IMR-90 (cell line): ENCODE measurements around the gene TRPC4AP. TPM values are rescaled to one million over a fixed set of nuclear protein-coding genes. Genes with fewer than 3 reads are reported as not detected.

Experiments used
- ATAC-seq: fragments of 200-7000 bp; cut with Tn5 transposase; 2 replicates; pipeline ENCODE4 v1.9.1; 2020; ENCODE audit warnings: low read depth, mild to moderate bottlenecking, moderate library complexity
- BruUV-seq: library from RNA; stranded (reverse); fragments of 400-500 nt; replicated peaks from 2 replicates; lab custom pipeline; 2021; lab: Mats Ljungman, UMichigan
- CTCF ChIA-PET: fragments of 300-600 bp; formaldehyde crosslinking; extraction: SDS; loops from one replicate; lab custom pipeline; 2021; ENCODE audit warnings: antibody characterized with exemption; lab: Yijun Ruan, JAX
- POLR2A ChIA-PET: fragments of 300-600 bp; sonication (Branson Sonifier 250); formaldehyde crosslinking; loops from one replicate; lab custom pipeline; 2022; ENCODE audit warnings: antibody characterized with exemption; ENCODE audit not compliant: unreplicated experiment; lab: Charles Lee
- DNase-seq: peaks from one replicate; pipeline ENCODE4 v3.0.0; 2013
- H2AFZ ChIP-seq: replicated peaks from 2 replicates; pipeline ENCODE3; 2013; ENCODE audit warnings: low read length, mild to moderate bottlenecking; ENCODE audit not compliant: poor library complexity
- H2AK5ac ChIP-seq: 2 replicates; pipeline ENCODE4 v1.6.1; 2013; ENCODE audit warnings: low read depth, low read length, inconsistent platforms
- H2AK9ac ChIP-seq: replicated peaks from 2 replicates; pipeline ENCODE3; 2013; ENCODE audit warnings: mild to moderate bottlenecking, low read depth, low read length, moderate library complexity; ENCODE audit not compliant: poor library complexity
- H2BK120ac ChIP-seq: 2 replicates; pipeline ENCODE4 v1.6.1; 2013; ENCODE audit warnings: low read depth, low read length, inconsistent platforms
- H2BK15ac ChIP-seq: 3 replicates; pipeline ENCODE4 v1.6.1; 2013; ENCODE audit warnings: low read depth, low read length, inconsistent platforms
- H2BK20ac ChIP-seq: 2 replicates; pipeline ENCODE4 v1.6.1; 2013; ENCODE audit warnings: low read depth, mild to moderate bottlenecking, inconsistent platforms, low read length, moderate library complexity
- H2BK5ac ChIP-seq: 2 replicates; pipeline ENCODE4 v1.6.1; 2013; ENCODE audit warnings: mild to moderate bottlenecking, low read depth, low read length, inconsistent platforms; ENCODE audit not compliant: poor library complexity, severe bottlenecking
- H3K14ac ChIP-seq: replicated peaks from 2 replicates; pipeline ENCODE4 v1.6.1; 2013; ENCODE audit warnings: low read depth, low read length, inconsistent platforms
- H3K18ac ChIP-seq: 2 replicates; pipeline ENCODE4 v1.6.1; 2013; ENCODE audit warnings: low read depth, low read length, control low read depth
- H3K23ac ChIP-seq: 2 replicates; pipeline ENCODE4 v1.6.1; 2013; ENCODE audit warnings: low read depth, low read length, inconsistent platforms
- H3K27ac ChIP-seq: 2 replicates; pipeline ENCODE4 v1.5.1; 2013; ENCODE audit warnings: mild to moderate bottlenecking, control low read depth, low read length; ENCODE audit not compliant: insufficient read depth
- H3K27me3 ChIP-seq: 2 replicates; pipeline ENCODE4 v1.6.1; 2013; ENCODE audit warnings: low read length; ENCODE audit not compliant: control insufficient read depth, insufficient read depth
- H3K36me3 ChIP-seq: 2 replicates; pipeline ENCODE4 v1.6.1; 2013; ENCODE audit warnings: low read length, mixed read lengths; ENCODE audit not compliant: control insufficient read depth, insufficient read depth
- H3K4ac ChIP-seq: 2 replicates; pipeline ENCODE4 v1.6.1; 2013; ENCODE audit warnings: low read depth, low read length, inconsistent platforms
- H3K4me1 ChIP-seq: 2 replicates; pipeline ENCODE4 v1.6.1; 2013; ENCODE audit warnings: low read length, mixed read lengths; ENCODE audit not compliant: control insufficient read depth, insufficient read depth
- H3K4me2 ChIP-seq: 2 replicates; pipeline ENCODE4 v1.6.1; 2013; ENCODE audit warnings: low read depth, mild to moderate bottlenecking, control low read depth, low read length, moderate library complexity
- H3K4me3 ChIP-seq: 2 replicates; pipeline ENCODE4 v1.5.1; 2013; ENCODE audit warnings: low read depth, mild to moderate bottlenecking, control low read depth, low read length, moderate library complexity; ENCODE audit not compliant: insufficient read depth
- H3K56ac ChIP-seq: 2 replicates; pipeline ENCODE4 v1.6.1; 2013; ENCODE audit warnings: low read length, inconsistent platforms; ENCODE audit not compliant: insufficient read depth; ENCODE audit errors: extremely low read depth
- H3K79me1 ChIP-seq, 2 experiments: 2 replicates each; pipeline ENCODE4 v1.6.1; 2013; ENCODE audit warnings: low read length in 2 of 2, inconsistent platforms in 1 of 2, low read depth in 1 of 2
- H3K9ac ChIP-seq: 2 replicates; pipeline ENCODE4 v1.6.1; 2013; ENCODE audit warnings: low read depth, low read length, control low read depth
- H3K9me1 ChIP-seq: 2 replicates; pipeline ENCODE4 v1.6.1; 2013; ENCODE audit warnings: low read length, inconsistent platforms; ENCODE audit not compliant: insufficient read depth
- H3K9me3 ChIP-seq: 2 replicates; pipeline ENCODE4 v1.6.1; 2013; ENCODE audit warnings: low read length; ENCODE audit not compliant: control insufficient read depth, insufficient read depth
- H4K20me1 ChIP-seq: 2 replicates; pipeline ENCODE4 v1.6.1; 2013; ENCODE audit warnings: low read length, inconsistent platforms; ENCODE audit not compliant: insufficient read depth
- H4K5ac ChIP-seq: 2 replicates; pipeline ENCODE4 v1.6.1; 2013; ENCODE audit warnings: mild to moderate bottlenecking, low read depth, low read length, control low read depth
- H4K8ac ChIP-seq, 2 experiments: 2 replicates each; pipeline ENCODE4 v1.6.1; 2013; ENCODE audit warnings: low read depth in 2 of 2, low read length in 2 of 2, control low read depth in 1 of 2, inconsistent platforms in 1 of 2
- H4K91ac ChIP-seq: 2 replicates; pipeline ENCODE4 v1.6.1; 2013; ENCODE audit warnings: low read depth, low read length, inconsistent platforms; ENCODE audit not compliant: insufficient read depth
- BHLHE40 ChIP-seq: fragments of 150-350 bp; IDR thresholded peaks from 2 replicates; pipeline ENCODE4 v1.6.1; 2016; ENCODE audit warnings: mild to moderate bottlenecking, low read depth, low read length
- CEBPB ChIP-seq: IDR thresholded peaks from 2 replicates; pipeline ENCODE4 v1.6.1; 2012; ENCODE audit warnings: low read depth, low read length, improper control_type of control experiment
- FOS ChIP-seq: fragments of 150-350 bp; IDR thresholded peaks from 2 replicates; pipeline ENCODE4 v1.6.1; 2016; ENCODE audit warnings: low read depth, low read length
- MAFK ChIP-seq: IDR thresholded peaks from 2 replicates; pipeline ENCODE4 v1.6.1; 2012; ENCODE audit warnings: low read depth, low read length, improper control_type of control experiment
- MXI1 ChIP-seq: IDR thresholded peaks from 2 replicates; pipeline ENCODE4 v1.6.1; 2012; ENCODE audit warnings: low read depth, mild to moderate bottlenecking, low read length, moderate library complexity, borderline replicate concordance
- RAD21 ChIP-seq: IDR thresholded peaks from 2 replicates; pipeline ENCODE4 v1.6.1; 2012; ENCODE audit warnings: low read length, improper control_type of control experiment
- RFX5 ChIP-seq: IDR thresholded peaks from 2 replicates; pipeline ENCODE4 v1.8.0; 2012; ENCODE audit warnings: low read depth, mild to moderate bottlenecking, low read length, moderate library complexity
- USF2 ChIP-seq: fragments of 150-350 bp; IDR thresholded peaks from 2 replicates; pipeline ENCODE4 v1.6.1; 2017; ENCODE audit warnings: mild to moderate bottlenecking, antibody characterized with exemption, low read length, low read depth
- WGBS, 2 experiments: methylation state at CpG; one replicate each; pipeline versions ENCODE4 v1.1.5 to v1.1.7; 2013; ENCODE audit warnings: missing lambda C conversion rate in 2 of 2; ENCODE audit not compliant: insufficient read length in 1 of 2; ENCODE audit errors: extremely low coverage in 2 of 2; 5-methylcytosine and 5-hydroxymethylcytosine counted together
- dilution Hi-C: fragments of 300-500 bp; cut with HindIII; formaldehyde crosslinking; loops from one replicate; pipeline ENCODE4 v1.14.3; 2018; ENCODE audit warnings: low sequenced_read_pairs; ENCODE audit not compliant: unreplicated experiment
- in situ Hi-C: fragments of 300-500 bp; cut with MboI; formaldehyde crosslinking; loops from 3 replicates; pipeline ENCODE4 v1.14.3; 2019; ENCODE audit warnings: low sequenced_read_pairs, inconsistent platforms, mixed read lengths
- intact Hi-C: fragments of 100-400 bp; cut with micrococcal nuclease; formaldehyde crosslinking; loops from 2 replicates; pipeline ENCODE4 v1.10.0; 2022
- polyA plus RNA-seq, 3 experiments: library from polyadenylated mRNA; depleted of rRNA; stranded (reverse); fragments of >200 nt; gene quantifications; 2 replicates each; pipeline ENCODE4 v1.2.3, GENCODE V29; 2012; ENCODE audit warnings: low replicate concordance in 1 of 3
- total RNA-seq: library from RNA; depleted of rRNA; stranded (reverse); fragments of >200 nt; gene quantifications from 2 replicates; pipeline ENCODE4 v1.2.3, GENCODE V29; 2012
- TF ChIP-seq, protein P1 (sequence below): fragments of 150-350 bp; IDR thresholded peaks from 2 replicates; pipeline ENCODE4 v1.6.1; 2016; ENCODE audit warnings: low read depth, mild to moderate bottlenecking, low read length, moderate library complexity, borderline replicate concordance

TRPC4AP gene
- total and polyA plus RNA-seq, 2 of the 4 experiments (the other 2 are of a cell fraction) = 41.0 to 81.0 TPM

GRCh38 chr20:34986311-34987287 lies 106.0 kb downstream of the TRPC4AP start:
- no TSS peak for BruUV-seq
- ATAC-seq (no peak), DNase-seq (no peak)
- intact Hi-C loops (no loop called here), dilution Hi-C loops (no loop called here), in situ Hi-C loops (no loop called here)
- Histone ChIP-seq H2BK120ac (no peak overlapping the region), H3K9ac (no peak overlapping the region), H3K9me3 (no peaks in the 10 kb centered on the region), H3K79me1 (no peaks in the 10 kb centered on the region; a peak in 1 of 4 replicates), H2AK9ac (peak overlapping the region; percentile 65), H4K91ac (no peak overlapping the region), H4K20me1 (peaks cover 4% of the 10 kb centered on the region), H3K4me1 (no peaks in the 10 kb centered on the region), H3K4me3 (no peak overlapping the region), H4K8ac (no peak overlapping the region), H3K23ac (no peak overlapping the region), H2AK5ac (peak overlapping the region; percentile 24; the same call in 1 of the 2 replicates), H3K18ac (no peak overlapping the region), H4K5ac (no peak overlapping the region), H3K4ac (no peak overlapping the region), H3K4me2 (no peak overlapping the region), H3K36me3 (0 out of 2 replicates have a peak, but pooled peaks cover 1% of the 10 kb centered on the region), H3K27ac (no peak overlapping the region), H2BK15ac (no peak overlapping the region), H2AFZ (peak overlapping the region; percentile 51), H3K56ac (no peak overlapping the region), H2BK5ac (no peak overlapping the region), H3K14ac (no peak overlapping the region), H3K27me3 (peaks cover 31% of the 10 kb centered on the region), H2BK20ac (no peak overlapping the region), H3K9me1 (peaks cover 12% of the 10 kb centered on the region)
- ChIA-PET POLR2A (no interaction called here), CTCF (interaction anchor here (0.6 kb wide), 1 partner anchor 409 kb away, joined by 3 read pairs; no protein-coding TSS in a partner anchor)
- no peak for TF ChIP-seq USF2
- TF ChIP-seq, protein P1, sequence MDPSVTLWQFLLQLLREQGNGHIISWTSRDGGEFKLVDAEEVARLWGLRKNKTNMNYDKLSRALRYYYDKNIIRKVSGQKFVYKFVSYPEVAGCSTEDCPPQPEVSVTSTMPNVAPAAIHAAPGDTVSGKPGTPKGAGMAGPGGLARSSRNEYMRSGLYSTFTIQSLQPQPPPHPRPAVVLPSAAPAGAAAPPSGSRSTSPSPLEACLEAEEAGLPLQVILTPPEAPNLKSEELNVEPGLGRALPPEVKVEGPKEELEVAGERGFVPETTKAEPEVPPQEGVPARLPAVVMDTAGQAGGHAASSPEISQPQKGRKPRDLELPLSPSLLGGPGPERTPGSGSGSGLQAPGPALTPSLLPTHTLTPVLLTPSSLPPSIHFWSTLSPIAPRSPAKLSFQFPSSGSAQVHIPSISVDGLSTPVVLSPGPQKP = no peak
- no peak for TF ChIP-seq FOS
- TF ChIP-seq RAD21 = no peak
- no peak for TF ChIP-seq CEBPB
- TF ChIP-seq MXI1 = no peak
- TF ChIP-seq BHLHE40 = no peak
- TF ChIP-seq MAFK = no peak
- TF ChIP-seq RFX5 = no peak
- WGBS, 2 experiments = 84% methylated on average over 17 of the region's 24 CpGs; no CpG with 5 or more reads in 1 of the 2 experiments
